Endothelial cell (in vitro differentiated cells): ENCODE data around the gene TBL2. TPM values are rescaled to one million over a fixed set of nuclear protein-coding genes. Genes with fewer than 3 reads are reported as not detected.
A peak's percentile ranks its signal among the peaks of the same experiment; 100 is the strongest.

Experiments
- DNase-seq: peaks from one replicate; pipeline ENCODE4 v3.0.0; 2021; ENCODE audit warnings: low spot score
- H3K27ac Mint-ChIP-seq: one replicate; pipeline ENCODE4 v1.8.0; 2021; ENCODE audit warnings: mixed read lengths, inconsistent platforms; ENCODE audit not compliant: unreplicated experiment
- H3K27me3 Mint-ChIP-seq: one replicate; pipeline ENCODE4 v1.8.0; 2021; ENCODE audit warnings: mild to moderate bottlenecking, moderate library complexity, mixed read lengths, inconsistent platforms; ENCODE audit not compliant: unreplicated experiment
- H3K36me3 Mint-ChIP-seq: one replicate; pipeline ENCODE4 v1.8.0; 2021; ENCODE audit warnings: mild to moderate bottlenecking, low read depth, mixed read lengths, inconsistent platforms; ENCODE audit not compliant: unreplicated experiment
- H3K4me1 Mint-ChIP-seq: one replicate; pipeline ENCODE4 v1.8.0; 2021; ENCODE audit warnings: mild to moderate bottlenecking, mixed read lengths, inconsistent platforms; ENCODE audit not compliant: unreplicated experiment
- H3K4me3 Mint-ChIP-seq: one replicate; pipeline ENCODE4 v1.8.0; 2021; ENCODE audit warnings: mild to moderate bottlenecking, mixed read lengths, inconsistent platforms; ENCODE audit not compliant: unreplicated experiment
- H3K9me3 Mint-ChIP-seq: one replicate; pipeline ENCODE4 v1.8.0; 2021; ENCODE audit warnings: mixed read lengths, inconsistent platforms; ENCODE audit not compliant: unreplicated experiment
- CTCF ChIP-seq: fragments of 200-600 bp; sonication (generic); IDR thresholded peaks from one replicate; pipeline ENCODE4 v1.5.0; 2021; ENCODE audit warnings: antibody characterized with exemption; ENCODE audit not compliant: unreplicated experiment
- long read RNA-seq: library from polyadenylated mRNA; unstranded; transcript quantifications from one replicate; pipeline ENCODE4 v2.0.0, GENCODE V29; 2020; ENCODE audit not compliant: unreplicated experiment
- total RNA-seq: library from RNA; stranded (reverse); fragmentation: NEBNext Ultra II Directional; extraction: Animal tissue kit (Norgen Biotek cat#: 25700); gene quantifications from one replicate; pipeline ENCODE4 v1.2.1, GENCODE V29; 2021; ENCODE audit not compliant: unreplicated experiment

The TBL2 gene
- 22.4 TPM for total RNA-seq
- long read RNA-seq, full-length matches to known transcripts, result 18 of 20 reads
- long read RNA-seq, partial matches to known transcripts, result 1 of 20 reads
- long read RNA-seq, other reads (novel, unspliced or antisense), result 1 of 20 reads

- Mint-ChIP-seq H3K4me1 (peaks cover 23% of the 10 kb centered on the region), H3K27ac (peak within 1 kb of the TSS; percentile 82), H3K27me3 (peaks cover 5% of the 10 kb centered on the region), H3K4me3 (peak within 1 kb of the TSS; percentile 95), H3K36me3 (peaks cover 20% of the 10 kb centered on the region), H3K9me3 (no peaks in the 10 kb centered on the region)
- peak; percentile 13 for TF ChIP-seq CTCF
- DNase-seq, result peak; percentile 98
Measured at GRCh38 chr7:73578342-73579128, at the start of gene TBL2. TBL2 (minus strand) TSS chr7:73578579; CDS start chr7:73578549, 30 bp downstream.

GRCh38 chr7:73626814-73627213 lies 48.4 kb upstream of the TBL2 start:
- Mint-ChIP-seq H3K4me1 (peaks cover 5% of the 10 kb centered on the region), H3K9me3 (no peaks in the 10 kb centered on the region), H3K36me3 (no peaks in the 10 kb centered on the region), H3K27me3 (peaks cover 6% of the 10 kb centered on the region), H3K27ac (no peak overlapping the region), H3K4me3 (no peak overlapping the region)
- DNase-seq, result no peak
- TF ChIP-seq CTCF, result no peak

- Mint-ChIP-seq H3K27ac (no peak overlapping the region), H3K4me1 (peaks cover 5% of the 10 kb centered on the region), H3K4me3 (no peak overlapping the region), H3K9me3 (no peaks in the 10 kb centered on the region), H3K27me3 (peaks cover 6% of the 10 kb centered on the region), H3K36me3 (no peaks in the 10 kb centered on the region)
- DNase-seq, result no peak
- TF ChIP-seq CTCF, result no peak
Measured at GRCh38 chr7:73625276-73625675, 46.9 kb upstream of the TBL2 start.

GRCh38 chr7:73624669-73625001 lies 46.3 kb upstream of the TBL2 start:
- Mint-ChIP-seq H3K4me1 (peaks cover 5% of the 10 kb centered on the region), H3K9me3 (no peaks in the 10 kb centered on the region), H3K27me3 (peaks cover 6% of the 10 kb centered on the region), H3K36me3 (no peaks in the 10 kb centered on the region), H3K4me3 (no peak overlapping the region), H3K27ac (no peak overlapping the region)
- TF ChIP-seq CTCF, result no peak
- no peak for DNase-seq
